HG03108 (cell line): ENCODE data around the gene HPCAL4.

Experiments
- ATAC-seq: cut with Tn5 transposase; IDR thresholded peaks from one replicate; pipeline ENCODE4 v1.9.1; 2021; ENCODE audit warnings: moderate library complexity; ENCODE audit not compliant: unreplicated experiment

The HPCAL4 gene

DNA sequence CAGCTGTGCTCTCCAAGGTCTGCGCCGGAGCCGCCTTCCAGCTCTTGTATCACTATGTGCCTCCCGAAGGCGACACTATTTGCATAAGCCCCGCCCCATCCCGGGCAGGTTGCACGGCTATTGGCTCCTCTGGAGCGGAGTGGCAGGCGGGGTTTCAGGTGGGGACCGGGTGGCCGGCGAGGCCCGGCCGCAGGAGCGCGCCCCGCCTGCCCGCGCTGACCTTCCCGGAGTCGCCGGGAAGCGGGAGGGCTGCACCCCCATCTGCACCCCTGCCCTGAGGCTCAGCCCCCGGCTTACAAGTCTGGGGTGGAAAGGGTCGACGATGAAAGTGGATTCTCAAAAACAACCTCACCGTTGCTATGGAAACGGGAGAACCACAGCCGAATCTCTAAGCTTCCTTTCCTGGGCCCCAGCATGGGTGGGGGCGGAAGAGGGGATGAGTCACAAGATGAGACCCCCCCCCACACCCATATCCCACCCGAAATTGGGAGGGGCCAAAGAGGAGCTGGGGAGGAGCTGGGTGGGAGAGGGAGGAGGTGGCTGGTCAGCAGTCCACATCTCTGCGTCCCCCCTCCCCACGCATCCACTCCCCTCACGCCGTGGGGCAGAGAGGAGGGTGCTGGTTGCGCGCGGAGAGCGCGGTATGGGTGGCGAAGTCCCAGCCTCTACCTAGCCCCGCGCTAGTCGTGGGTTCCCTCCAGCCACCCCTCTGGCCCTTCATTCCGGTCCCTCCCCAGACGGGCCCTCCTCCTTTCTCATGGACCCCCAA, at the start of gene HPCAL4:
TSS of gene HPCAL4 (minus strand) at position 51 of the 769 bp plus-strand sequence. CDS start 6,830 bp downstream, outside the sequence.
- ATAC-seq, result peak; percentile 62

GRCh38 chr1:39738622-39739366, 47.6 kb upstream of the HPCAL4 start, which contains the start of gene PPIE:
TSS of gene PPIE (plus strand) at chr1:39738882. CDS start at chr1:39738901, 19 bp downstream.
- ATAC-seq, result peak; percentile 81

DNA sequence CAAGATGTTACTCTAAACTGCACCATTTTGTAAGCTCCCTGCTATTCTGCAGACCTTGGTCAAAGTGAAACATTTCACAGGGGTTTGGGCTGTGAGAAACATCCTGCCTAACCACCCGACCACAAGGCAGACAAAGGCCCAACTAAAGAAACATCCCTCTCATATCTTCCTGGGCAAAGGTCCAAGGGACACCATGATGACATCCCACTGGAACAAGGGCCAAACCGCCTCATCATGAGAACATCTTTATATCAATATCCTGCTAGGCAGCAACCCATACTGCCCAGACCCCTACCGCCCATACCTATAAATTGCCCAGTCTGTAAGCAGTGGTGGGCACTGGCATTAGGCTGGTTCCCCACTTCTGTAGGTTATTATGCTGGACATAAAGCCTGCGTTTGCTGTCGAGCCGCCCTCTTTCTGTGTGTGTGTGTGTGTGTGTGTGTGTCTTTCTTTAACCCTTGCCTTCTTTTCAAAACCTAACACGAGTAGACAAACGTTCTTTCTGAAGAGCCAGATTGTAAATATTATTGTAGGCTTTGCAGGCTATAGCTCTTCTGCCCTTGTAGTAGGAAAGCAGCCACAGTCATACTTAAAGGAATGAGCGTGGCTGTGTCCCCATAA, 46.4 kb upstream of the HPCAL4 start:
- no peak for ATAC-seq

- no peak for ATAC-seq
These were observed 44.5 kb upstream of the HPCAL4 start for GRCh38 chr1:39735731-39736130.

- no peak for ATAC-seq
These were observed 41.9 kb upstream of the HPCAL4 start for GRCh38 chr1:39733161-39733560.

DNA sequence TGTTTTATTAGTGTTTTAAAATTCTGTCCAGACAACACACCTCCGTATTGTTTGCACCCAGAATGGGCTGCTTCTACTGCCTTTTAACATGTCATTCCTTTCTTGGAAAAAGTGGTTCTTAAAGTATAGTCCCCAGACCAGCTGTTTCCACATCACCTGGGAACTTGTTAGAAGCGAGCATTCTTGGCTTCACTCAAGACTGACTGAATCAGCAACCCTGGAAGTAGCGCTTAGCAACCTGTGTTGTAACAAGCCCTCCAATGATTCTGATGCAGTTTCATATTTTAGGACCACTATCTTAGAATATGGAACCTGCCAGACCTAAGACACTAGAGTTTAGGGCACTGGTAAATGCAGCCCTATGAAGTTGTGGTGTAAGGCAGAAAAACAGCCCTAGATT, 41.5 kb upstream of the HPCAL4 start:
- ATAC-seq, result no peak

DNA sequence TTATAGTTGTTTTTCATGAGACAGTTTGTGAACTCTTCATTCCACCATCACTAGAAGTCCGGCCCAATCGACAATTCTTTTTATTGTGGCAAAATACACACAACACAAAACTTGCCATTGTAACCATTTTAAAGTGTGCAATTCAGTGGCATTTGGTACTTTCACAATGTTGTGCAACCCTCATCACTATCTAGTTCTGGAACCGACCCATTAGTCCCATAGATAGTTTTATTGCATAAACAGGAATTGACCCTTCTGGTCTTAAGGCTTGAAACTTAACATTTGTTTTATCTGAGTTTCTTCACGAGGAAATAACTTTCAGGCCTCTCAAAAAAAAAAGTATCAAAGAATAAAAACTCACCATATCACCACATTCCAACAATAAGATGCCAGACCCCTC, 38.6 kb upstream of the HPCAL4 start:
- ATAC-seq, result no peak

DNA sequence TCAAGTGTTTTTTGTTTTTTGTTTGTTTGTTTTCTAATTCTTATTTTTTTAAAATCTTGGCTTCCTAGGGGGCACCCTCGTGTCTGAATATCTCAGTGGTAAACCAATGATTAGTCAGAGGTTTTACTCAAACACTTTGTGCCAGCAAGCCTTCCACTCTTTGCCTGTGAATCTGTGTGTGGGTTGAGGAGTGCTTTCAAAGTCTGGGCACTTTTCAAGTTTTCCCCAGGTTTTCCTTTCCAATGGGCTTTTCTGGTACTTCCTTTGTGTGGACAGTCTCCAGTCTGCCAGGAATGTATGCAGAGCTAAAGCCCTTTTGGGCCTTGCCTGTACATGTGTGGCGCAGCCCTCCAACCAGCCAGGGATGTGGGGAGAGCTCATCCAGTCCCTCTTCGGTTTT, 37.8 kb upstream of the HPCAL4 start:
- no peak for ATAC-seq

DNA sequence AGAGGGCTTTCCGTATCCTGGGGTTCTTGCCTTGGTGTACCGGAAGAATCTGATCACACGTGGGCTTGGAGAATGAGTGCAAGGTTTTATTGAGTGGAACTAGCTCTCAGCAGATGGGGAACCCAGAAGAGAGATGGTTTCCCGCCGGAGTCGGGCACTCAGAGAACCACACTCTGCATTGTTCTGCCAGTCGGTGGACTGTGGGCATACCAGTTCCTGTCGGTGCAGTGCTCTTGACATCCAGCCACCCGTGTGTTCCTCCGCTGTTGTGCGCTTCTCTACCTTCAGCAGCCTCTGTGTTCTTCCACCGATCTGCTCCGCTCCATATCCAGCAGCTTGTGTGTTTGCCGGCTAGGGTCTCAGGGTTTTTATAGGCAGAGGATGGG, 36.7 kb upstream of the HPCAL4 start:
- ATAC-seq, result no peak

DNA sequence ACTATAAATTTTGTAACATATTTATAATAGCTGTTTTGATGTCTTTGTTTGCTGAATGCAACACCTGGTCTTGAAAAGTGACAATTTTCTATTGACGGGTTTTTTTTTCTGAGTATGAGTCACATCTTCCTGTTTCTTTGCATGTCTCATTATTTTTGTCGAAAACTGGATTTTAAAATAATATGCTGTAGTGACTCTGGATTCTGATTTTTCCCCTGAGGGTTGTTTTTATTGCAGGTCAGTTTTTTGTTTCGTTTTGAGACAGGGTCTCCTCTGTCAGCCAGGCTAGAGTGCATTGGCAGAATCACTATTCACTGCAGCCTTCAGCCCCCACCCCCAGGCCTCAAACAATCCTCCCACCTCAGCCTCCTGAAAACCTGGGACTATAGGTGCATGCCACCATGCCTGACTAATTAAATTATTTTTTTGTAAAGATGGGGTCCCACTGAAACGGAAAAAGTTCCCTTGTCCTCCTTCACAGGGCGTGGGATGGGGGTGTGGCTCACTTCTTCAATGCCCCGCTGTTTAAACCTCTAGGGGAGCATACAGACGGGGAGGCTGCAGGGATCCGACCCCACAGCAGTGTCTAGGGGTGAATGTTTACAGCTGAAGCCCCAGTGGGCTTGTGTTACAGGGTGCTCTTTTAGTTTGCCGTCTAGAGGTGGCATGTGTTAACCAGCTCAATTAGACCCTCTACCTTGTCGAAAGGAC, 36.1 kb upstream of the HPCAL4 start:
- no peak for ATAC-seq

DNA sequence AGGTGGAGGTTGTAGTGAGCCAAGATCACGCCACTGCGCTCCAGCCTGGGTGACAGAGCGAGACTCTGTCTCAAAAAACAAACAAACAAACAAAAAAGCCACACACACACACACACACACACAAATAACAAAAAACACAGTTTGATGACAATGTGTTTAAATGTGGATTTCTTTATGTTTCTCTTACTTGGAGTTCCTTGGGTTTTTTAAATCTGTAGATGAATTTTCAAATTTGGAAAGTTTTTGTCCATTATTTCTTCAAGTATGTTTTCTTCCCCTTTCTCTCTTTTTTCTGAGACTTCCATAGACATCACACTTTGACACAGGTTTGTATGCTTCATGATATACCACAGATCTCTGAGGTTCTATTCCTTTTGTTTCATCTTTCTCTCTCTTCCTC, 35.4 kb upstream of the HPCAL4 start:
- no peak for ATAC-seq

- ATAC-seq, result no peak
These were observed 31.3 kb upstream of the HPCAL4 start for GRCh38 chr1:39722495-39722894.

- ATAC-seq, result no peak
These were observed 30.4 kb upstream of the HPCAL4 start for GRCh38 chr1:39721664-39722063.

GRCh38 chr1:39720094-39720999, 29.1 kb upstream of the HPCAL4 start:
- no peak for ATAC-seq

- no peak for ATAC-seq
These were observed 26.6 kb upstream of the HPCAL4 start for GRCh38 chr1:39717809-39718208.

DNA sequence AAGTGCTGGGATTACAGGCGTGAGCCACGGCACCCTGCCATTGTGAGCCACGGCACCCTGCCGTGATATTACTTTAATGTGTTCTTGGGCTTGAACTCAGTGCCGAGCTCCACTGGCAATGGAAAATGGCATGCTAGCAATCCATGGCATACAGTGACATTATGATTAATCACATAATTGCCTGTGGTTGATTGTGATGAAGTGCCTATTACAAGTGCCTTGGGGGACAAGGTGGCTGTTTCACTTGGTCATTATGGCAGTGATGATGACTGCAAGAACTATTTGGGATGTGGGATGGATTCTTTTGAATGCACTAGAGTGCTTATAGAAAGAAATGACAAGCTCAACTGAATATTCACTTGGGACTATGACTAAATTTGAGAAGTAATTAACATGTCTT, 22.3 kb upstream of the HPCAL4 start:
- no peak for ATAC-seq

GRCh38 chr1:39711966-39712340, 20.7 kb upstream of the HPCAL4 start:
- no peak for ATAC-seq

- ATAC-seq, result no peak
These were observed 20.1 kb upstream of the HPCAL4 start for GRCh38 chr1:39711104-39711965.

GRCh38 chr1:39707506-39707905, 16.3 kb upstream of the HPCAL4 start:
- ATAC-seq, result no peak
